Mesendoderm (in vitro differentiated cells): Measurements from ENCODE around the gene ARID1B.

Source experiments
- DNase-seq: peaks from one replicate; pipeline ENCODE4 v3.0.0; 2013
- H2AK5ac ChIP-seq: 2 replicates; pipeline ENCODE4 v1.6.1; 2013; ENCODE audit warnings: low read length, inconsistent platforms
- H2BK120ac ChIP-seq: 2 replicates; pipeline ENCODE4 v1.6.1; 2013; ENCODE audit warnings: low read depth, mild to moderate bottlenecking, low read length, moderate library complexity, mixed read lengths
- H2BK15ac ChIP-seq: replicated peaks from 2 replicates; pipeline ENCODE4 v1.6.1; 2013; ENCODE audit warnings: low read depth, mild to moderate bottlenecking, moderate library complexity
- H2BK5ac ChIP-seq: 2 replicates; pipeline ENCODE4 v1.6.1; 2013; ENCODE audit warnings: low read length, inconsistent platforms
- H3K18ac ChIP-seq: 2 replicates; pipeline ENCODE4 v1.6.1; 2013; ENCODE audit warnings: mild to moderate bottlenecking, low read length, mixed read lengths
- H3K23ac ChIP-seq: one replicate; pipeline ENCODE4 v1.6.1; 2013; ENCODE audit warnings: low read length
- H3K27ac ChIP-seq: 2 replicates; pipeline ENCODE4 v1.5.1; 2013; ENCODE audit warnings: low read depth, mild to moderate bottlenecking, inconsistent platforms, low read length, moderate library complexity
- H3K27me3 ChIP-seq: 2 replicates; pipeline ENCODE4 v1.6.1; 2013; ENCODE audit warnings: low read length, control low read depth, mild to moderate bottlenecking, inconsistent platforms; ENCODE audit not compliant: insufficient read depth, poor library complexity
- H3K36me3 ChIP-seq: 2 replicates; pipeline ENCODE4 v1.6.1; 2013; ENCODE audit warnings: low read length, inconsistent platforms; ENCODE audit not compliant: control insufficient read depth, insufficient read depth
- H3K4ac ChIP-seq: one replicate; pipeline ENCODE4 v1.6.1; 2013; ENCODE audit warnings: low read depth, mild to moderate bottlenecking, low read length, moderate library complexity
- H3K4me1 ChIP-seq: 2 replicates; pipeline ENCODE4 v1.6.1; 2013; ENCODE audit warnings: low read depth, low read length, inconsistent platforms; ENCODE audit not compliant: control insufficient read depth
- H3K4me2 ChIP-seq: 2 replicates; pipeline ENCODE4 v1.6.1; 2013; ENCODE audit warnings: low read length
- H3K4me3 ChIP-seq: 2 replicates; pipeline ENCODE4 v1.5.1; 2013; ENCODE audit warnings: mild to moderate bottlenecking, low read length
- H3K56ac ChIP-seq: one replicate; pipeline ENCODE4 v1.6.1; 2013; ENCODE audit warnings: low read length
- H3K79me1 ChIP-seq: 2 replicates; pipeline ENCODE4 v1.6.1; 2013; ENCODE audit warnings: low read length, inconsistent platforms
- H3K79me2 ChIP-seq: 2 replicates; pipeline ENCODE4 v1.6.1; 2013; ENCODE audit warnings: mild to moderate bottlenecking, low read length; ENCODE audit not compliant: control insufficient read depth, insufficient read depth
- H3K9ac ChIP-seq: 2 replicates; pipeline ENCODE4 v1.6.1; 2013; ENCODE audit warnings: low read length, inconsistent platforms
- H4K5ac ChIP-seq: one replicate; pipeline ENCODE4 v1.6.1; 2013; ENCODE audit warnings: low read length
- H4K8ac ChIP-seq: one replicate; pipeline ENCODE4 v1.6.1; 2013; ENCODE audit warnings: low read depth, mild to moderate bottlenecking, control low read depth, low read length, moderate library complexity
- WGBS: extraction: QIAGEN DNeasy Blood & Tissue Kit; methylation state at CpG from one replicate; pipeline ENCODE4 v1.1.7; 2013; ENCODE audit warnings: low lambda C conversion rate, missing lambda C conversion rate; ENCODE audit not compliant: insufficient coverage; ENCODE audit errors: extremely low coverage; 5-methylcytosine and 5-hydroxymethylcytosine counted together

The ARID1B gene

DNA sequence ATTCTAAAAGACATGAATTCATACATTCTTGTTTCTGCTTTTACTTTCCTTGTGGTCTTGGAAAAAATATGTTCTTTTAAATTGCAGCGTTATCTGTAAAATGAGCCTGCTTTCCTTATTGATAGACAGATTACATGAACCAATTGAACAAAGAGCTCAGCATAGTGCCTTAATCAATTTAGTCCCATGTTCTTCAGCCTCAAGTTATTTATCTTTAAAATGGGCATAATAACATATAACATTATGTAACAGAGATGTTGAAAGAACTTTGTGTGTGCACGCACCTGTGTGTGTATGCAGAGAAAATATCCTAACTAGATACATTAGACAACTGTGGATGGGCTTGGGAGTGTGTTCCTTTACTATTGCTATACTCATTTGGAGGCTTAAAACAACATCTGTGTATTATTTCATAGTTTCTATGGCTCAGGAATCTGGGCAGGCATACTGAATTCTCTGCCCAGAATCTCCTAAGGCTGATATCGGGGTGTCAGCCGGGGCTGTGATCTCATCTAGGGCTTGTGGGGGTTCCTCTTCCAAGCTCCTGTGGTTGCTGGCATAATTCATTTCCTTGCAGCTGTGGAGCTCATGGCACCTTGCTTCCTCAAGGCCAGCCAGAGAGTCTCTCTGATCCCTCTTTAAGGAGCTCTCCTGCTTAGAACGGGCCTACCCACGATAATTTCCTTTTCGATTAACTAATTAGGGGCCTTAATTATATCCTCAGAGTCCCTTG, 194.1 kb downstream of the ARID1B start:
- H2BK120ac ChIP-seq, result no peak overlapping the region
- H3K27me3 ChIP-seq, result no peaks in the 10 kb centered on the region
- no peak overlapping the region for H3K9ac ChIP-seq
- H3K36me3 ChIP-seq, result no peaks in the 10 kb centered on the region
- H3K79me1 ChIP-seq, result peaks cover 15% of the 10 kb centered on the region
- WGBS, result no CpG with 5 or more reads among the region's 7 CpGs
- H2BK5ac ChIP-seq, result no peak overlapping the region
- DNase-seq, result no peak
- no peak overlapping the region for H3K4ac ChIP-seq
- no peak overlapping the region for H3K18ac ChIP-seq
- H3K79me2 ChIP-seq, result peaks cover 43% of the 10 kb centered on the region
- H2BK15ac ChIP-seq, result no peak overlapping the region
- peaks cover 2% of the 10 kb centered on the region for H3K4me1 ChIP-seq
- H2AK5ac ChIP-seq, result no peak overlapping the region
- H3K27ac ChIP-seq, result no peak overlapping the region
- H4K8ac ChIP-seq, result no peak overlapping the region
- H3K23ac ChIP-seq, result no peak overlapping the region
- no peak overlapping the region for H3K4me2 ChIP-seq
- H3K56ac ChIP-seq, result no peak overlapping the region
- no peak overlapping the region for H4K5ac ChIP-seq
- no peak overlapping the region for H3K4me3 ChIP-seq

DNA sequence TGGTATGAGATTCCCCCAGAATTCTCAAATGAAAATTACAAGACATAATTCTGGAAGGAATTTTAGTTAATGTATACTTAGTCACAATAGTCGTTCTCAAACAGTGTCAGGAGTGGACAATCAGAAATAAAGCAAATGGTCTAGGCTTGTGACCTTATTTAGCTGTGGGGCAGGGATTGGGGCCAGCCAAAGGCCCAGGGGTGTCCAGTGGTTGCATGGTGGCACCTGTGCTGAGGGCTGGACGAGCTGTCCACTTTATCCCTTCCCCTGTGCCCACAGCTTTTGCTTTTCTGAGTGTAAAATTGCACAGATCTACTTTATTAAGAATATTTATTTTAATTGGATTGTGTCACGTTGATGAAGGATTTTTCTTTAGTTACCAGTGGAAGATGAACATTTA, 195.0 kb downstream of the ARID1B start:
- no peak overlapping the region for H3K56ac ChIP-seq
- no peak overlapping the region for H2BK15ac ChIP-seq
- no peak overlapping the region for H2BK5ac ChIP-seq
- no peaks in the 10 kb centered on the region for H3K27me3 ChIP-seq
- H3K4me1 ChIP-seq, result peaks cover 2% of the 10 kb centered on the region
- H4K5ac ChIP-seq, result no peak overlapping the region
- DNase-seq, result no peak
- no peak overlapping the region for H3K23ac ChIP-seq
- no peak overlapping the region for H2AK5ac ChIP-seq
- no peak overlapping the region for H3K4ac ChIP-seq
- H3K79me2 ChIP-seq, result peaks cover 46% of the 10 kb centered on the region
- H3K18ac ChIP-seq, result no peak overlapping the region
- WGBS, result no CpG with 5 or more reads among the region's 3 CpGs
- no peak overlapping the region for H3K4me3 ChIP-seq
- H3K79me1 ChIP-seq, result peaks cover 15% of the 10 kb centered on the region
- no peak overlapping the region for H2BK120ac ChIP-seq
- no peak overlapping the region for H3K9ac ChIP-seq
- H4K8ac ChIP-seq, result no peak overlapping the region
- no peaks in the 10 kb centered on the region for H3K36me3 ChIP-seq
- no peak overlapping the region for H3K27ac ChIP-seq
- H3K4me2 ChIP-seq, result no peak overlapping the region

DNA sequence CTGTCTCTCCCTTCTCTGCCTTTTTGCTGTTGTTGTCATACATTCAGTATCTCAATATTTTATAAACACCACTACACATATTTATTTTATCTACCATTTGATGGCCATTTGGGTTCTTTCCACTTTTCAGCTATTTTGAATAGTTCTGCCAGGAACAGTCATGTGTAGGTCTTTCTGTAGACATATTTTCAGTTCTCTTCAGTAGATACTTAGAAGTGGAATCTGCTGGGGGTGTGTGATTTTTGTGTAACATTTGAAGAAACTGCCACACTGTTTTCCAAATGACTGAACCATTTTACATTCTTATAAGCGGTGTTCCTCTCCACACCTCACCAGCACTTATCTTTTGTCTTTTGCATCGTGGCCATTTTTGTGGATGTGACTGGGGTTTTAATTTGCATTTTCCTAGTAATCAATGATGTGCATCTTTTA, 197.7 kb downstream of the ARID1B start:
- H3K4me3 ChIP-seq, result no peak overlapping the region
- no peak overlapping the region for H3K56ac ChIP-seq
- H4K8ac ChIP-seq, result no peak overlapping the region
- H3K23ac ChIP-seq, result no peak overlapping the region
- no peak overlapping the region for H3K18ac ChIP-seq
- no peak for DNase-seq
- H3K27ac ChIP-seq, result no peak overlapping the region
- no CpG with 5 or more reads among the region's 2 CpGs for WGBS
- no peak overlapping the region for H3K4ac ChIP-seq
- H2AK5ac ChIP-seq, result no peak overlapping the region
- H3K79me1 ChIP-seq, result peaks cover 13% of the 10 kb centered on the region
- H4K5ac ChIP-seq, result no peak overlapping the region
- H2BK15ac ChIP-seq, result no peak overlapping the region
- H3K36me3 ChIP-seq, result no peaks in the 10 kb centered on the region
- H2BK120ac ChIP-seq, result no peak overlapping the region
- peaks cover 43% of the 10 kb centered on the region for H3K79me2 ChIP-seq
- no peak overlapping the region for H2BK5ac ChIP-seq
- H3K9ac ChIP-seq, result no peak overlapping the region
- H3K27me3 ChIP-seq, result no peaks in the 10 kb centered on the region
- H3K4me2 ChIP-seq, result no peak overlapping the region
- H3K4me1 ChIP-seq, result no peaks in the 10 kb centered on the region

DNA sequence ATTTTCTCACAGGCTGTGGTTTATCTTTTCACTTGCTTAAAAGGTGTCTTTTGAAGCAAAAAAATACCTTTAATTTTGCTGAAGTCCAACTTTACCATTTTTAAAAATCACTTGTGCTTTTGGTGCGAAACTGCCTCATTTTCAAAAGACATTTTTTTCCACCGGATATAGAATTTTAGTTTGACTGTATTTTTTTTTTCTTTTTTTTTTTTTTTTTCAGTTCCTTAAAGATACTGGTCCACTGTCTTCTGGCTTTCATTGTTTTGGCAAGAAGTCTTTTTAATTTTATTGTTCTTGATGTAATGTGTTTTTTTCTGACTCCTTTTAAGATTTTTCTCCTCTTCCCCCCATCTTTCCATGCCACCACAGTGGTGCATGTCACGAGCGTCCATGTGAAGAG, 198.2 kb downstream of the ARID1B start:
- Histone ChIP-seq H2BK5ac (no peak overlapping the region), H4K5ac (no peak overlapping the region), H3K27ac (no peak overlapping the region), H3K4me3 (no peak overlapping the region), H3K36me3 (no peaks in the 10 kb centered on the region), H3K23ac (no peak overlapping the region), H3K79me1 (peaks cover 13% of the 10 kb centered on the region), H3K4ac (no peak overlapping the region), H3K27me3 (no peaks in the 10 kb centered on the region), H3K4me2 (no peak overlapping the region), H3K56ac (no peak overlapping the region), H3K4me1 (no peaks in the 10 kb centered on the region), H2AK5ac (no peak overlapping the region), H2BK120ac (no peak overlapping the region), H2BK15ac (no peak overlapping the region), H4K8ac (no peak overlapping the region), H3K9ac (no peak overlapping the region), H3K79me2 (peaks cover 45% of the 10 kb centered on the region), H3K18ac (peak overlapping the region; percentile 51)
- no CpG with 5 or more reads among the region's 4 CpGs for WGBS
- no peak for DNase-seq

DNA sequence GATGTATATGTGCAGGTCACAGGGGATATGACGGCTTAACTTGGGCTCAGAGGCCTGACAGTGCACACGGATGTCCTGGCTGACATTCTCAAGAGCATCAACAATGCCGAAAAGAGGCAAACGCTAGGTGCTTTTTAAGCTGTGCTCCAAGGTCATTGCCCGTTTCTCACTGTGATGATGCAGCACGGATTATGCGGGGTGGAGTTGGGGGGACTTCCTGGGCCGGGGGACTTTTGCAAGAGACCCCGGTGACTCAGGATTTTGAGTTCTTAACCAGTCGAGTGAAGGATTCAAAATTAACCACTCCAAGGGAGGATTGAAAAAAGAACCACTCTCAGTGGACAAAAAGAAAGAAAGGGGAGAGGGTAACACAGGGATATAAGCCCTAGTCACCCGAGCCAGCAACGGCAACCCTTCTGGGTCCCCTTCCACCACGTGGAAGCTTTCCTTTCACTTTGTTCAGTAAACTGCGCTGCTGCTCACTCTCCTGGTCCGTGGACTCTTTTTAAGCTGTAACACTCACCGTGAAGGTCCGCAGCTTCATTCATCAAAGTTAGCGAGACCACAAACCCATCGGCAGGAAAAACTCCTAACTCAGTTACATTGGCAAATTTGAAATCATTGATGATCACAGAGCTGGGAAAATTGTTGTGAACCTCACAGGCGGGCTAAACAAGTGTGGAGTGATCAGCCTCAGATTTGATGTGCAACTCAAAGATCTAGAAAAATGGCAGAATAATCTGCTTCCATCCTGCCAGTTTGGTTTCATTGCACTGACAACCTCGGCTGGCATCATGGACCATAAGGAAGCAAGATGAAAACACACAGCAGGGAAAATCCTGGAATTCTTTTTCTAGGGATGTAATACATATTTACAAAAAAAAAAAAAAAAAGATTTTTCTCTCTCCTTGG, 199.3 kb downstream of the ARID1B start:
- Histone ChIP-seq H3K27ac (no peak overlapping the region), H2BK15ac (no peak overlapping the region), H2BK5ac (no peak overlapping the region), H3K56ac (no peak overlapping the region), H3K4me3 (no peak overlapping the region), H3K4me2 (no peak overlapping the region), H4K8ac (no peak overlapping the region), H3K23ac (no peak overlapping the region), H2BK120ac (no peak overlapping the region), H3K4ac (no peak overlapping the region), H3K79me2 (peaks cover 42% of the 10 kb centered on the region), H4K5ac (no peak overlapping the region), H3K4me1 (no peaks in the 10 kb centered on the region), H3K9ac (no peak overlapping the region), H3K79me1 (peaks cover 11% of the 10 kb centered on the region), H3K18ac (no peak overlapping the region), H3K27me3 (no peaks in the 10 kb centered on the region), H3K36me3 (no peaks in the 10 kb centered on the region), H2AK5ac (no peak overlapping the region)
- whole genome bisulfite sequencing, result no CpG with 5 or more reads among the region's 21 CpGs
- no peak for DNase-seq
